SK-N-SH treated with all-trans-retinoic acid at 6 μM for 48 hours (cell line): ENCODE measurements around the gene CTNND2.

ENCODE experiments used
- ATAC-seq: fragments of 200-7000 bp; cut with Tn5 transposase; 3 replicates; pipeline ENCODE4 v1.9.1; 2020; ENCODE audit warnings: mild to moderate bottlenecking, moderate library complexity
- BACH2 ChIP-seq: fragments of 250-450 bp; sonication (Bioruptor Pico); IDR thresholded peaks from 2 replicates; pipeline ENCODE4 v1.9.0; 2021; ENCODE audit warnings: mild to moderate bottlenecking, borderline replicate concordance
- CREB5 ChIP-seq: fragments of 250-450 bp; sonication (Bioruptor Pico); IDR thresholded peaks from 2 replicates; pipeline ENCODE4 v1.5.1; 2020; ENCODE audit warnings: low read depth, mild to moderate bottlenecking, moderate library complexity
- CSDC2 ChIP-seq: fragments of 250-450 bp; sonication (Bioruptor Pico); IDR thresholded peaks from 2 replicates; pipeline ENCODE4 v1.5.0; 2020; ENCODE audit warnings: mild to moderate bottlenecking, moderate library complexity
- CSRNP3 ChIP-seq: fragments of 250-450 bp; sonication (Bioruptor Pico); IDR thresholded peaks from 2 replicates; pipeline ENCODE4 v1.5.1; 2021; ENCODE audit warnings: mild to moderate bottlenecking, moderate library complexity
- ESRRG ChIP-seq: fragments of 250-450 bp; sonication (Bioruptor Pico); IDR thresholded peaks from 2 replicates; pipeline ENCODE4 v1.6.1; 2021; ENCODE audit warnings: mild to moderate bottlenecking
- GLIS3 ChIP-seq: fragments of 250-450 bp; sonication (Bioruptor Pico); IDR thresholded peaks from 2 replicates; pipeline ENCODE4 v1.5.0; 2020; ENCODE audit warnings: mild to moderate bottlenecking, moderate library complexity
- ISL1 ChIP-seq: fragments of 250-450 bp; sonication (Bioruptor Pico); IDR thresholded peaks from 2 replicates; pipeline ENCODE4 v2.1.2; 2022; ENCODE audit warnings: mild to moderate bottlenecking, moderate library complexity
- OSR1 ChIP-seq: fragments of 250-450 bp; sonication (Bioruptor Pico); IDR thresholded peaks from 2 replicates; pipeline ENCODE4 v1.8.0; 2022; ENCODE audit warnings: moderate library complexity, mild to moderate bottlenecking, inconsistent platforms
- PATZ1 ChIP-seq: fragments of 250-450 bp; sonication (Bioruptor Pico); IDR thresholded peaks from 2 replicates; pipeline ENCODE4 v1.8.0; 2020; ENCODE audit warnings: mild to moderate bottlenecking, moderate library complexity, borderline replicate concordance
- POU6F1 ChIP-seq: fragments of 250-450 bp; sonication (Bioruptor Pico); IDR thresholded peaks from 2 replicates; pipeline ENCODE4 v1.8.0; 2021; ENCODE audit warnings: low read depth, mild to moderate bottlenecking, moderate library complexity, borderline replicate concordance
- PPARA ChIP-seq: fragments of 250-450 bp; sonication (Bioruptor Pico); IDR thresholded peaks from 2 replicates; pipeline ENCODE4 v1.5.0; 2020; ENCODE audit warnings: mild to moderate bottlenecking, borderline replicate concordance
- RARB ChIP-seq: fragments of 250-450 bp; sonication (Bioruptor Pico); IDR thresholded peaks from 2 replicates; pipeline ENCODE4 v1.8.0; 2021; ENCODE audit warnings: mild to moderate bottlenecking, moderate library complexity
- SNAI2 ChIP-seq: fragments of 250-450 bp; sonication (Bioruptor Pico); IDR thresholded peaks from 2 replicates; pipeline ENCODE4 v1.5.0; 2020; ENCODE audit warnings: mild to moderate bottlenecking, moderate library complexity
- TCF4 ChIP-seq: fragments of 250-450 bp; sonication (Bioruptor Pico); IDR thresholded peaks from 2 replicates; pipeline ENCODE4 v1.8.0; 2021; ENCODE audit warnings: mild to moderate bottlenecking, moderate library complexity, borderline replicate concordance
- ZC3H10 ChIP-seq: fragments of 250-450 bp; sonication (Bioruptor Pico); IDR thresholded peaks from 2 replicates; pipeline ENCODE4 v1.5.1; 2021; ENCODE audit warnings: mild to moderate bottlenecking, moderate library complexity
- ZNF565 ChIP-seq: fragments of 450-650 bp; formaldehyde crosslinking; conservative IDR thresholded peaks from 2 replicates; pipeline ENCODE4 v1.5.0; 2020; ENCODE audit warnings: low read depth, mild to moderate bottlenecking, moderate library complexity
- ZNF70 ChIP-seq: fragments of 450-650 bp; formaldehyde crosslinking; IDR thresholded peaks from 2 replicates; pipeline ENCODE4 v1.5.0; 2020; ENCODE audit warnings: mild to moderate bottlenecking, moderate library complexity
- ZNF8 ChIP-seq: fragments of 450-650 bp; formaldehyde crosslinking; IDR thresholded peaks from 2 replicates; pipeline ENCODE4 v1.5.0; 2020; ENCODE audit warnings: mild to moderate bottlenecking, moderate library complexity
- TF ChIP-seq, protein P1 (sequence below): fragments of 250-450 bp; sonication (Bioruptor Pico); IDR thresholded peaks from 2 replicates; pipeline ENCODE4 v1.5.0; 2020; ENCODE audit warnings: mild to moderate bottlenecking, moderate library complexity

CTNND2 gene

GRCh38 chr5:11809407-11809806 is 94.8 kb downstream of the CTNND2 start:
- ATAC-seq, result no peak
- no peak for TF ChIP-seq ZC3H10 (CRISPR knock-in tag)
- TF ChIP-seq, protein P1, sequence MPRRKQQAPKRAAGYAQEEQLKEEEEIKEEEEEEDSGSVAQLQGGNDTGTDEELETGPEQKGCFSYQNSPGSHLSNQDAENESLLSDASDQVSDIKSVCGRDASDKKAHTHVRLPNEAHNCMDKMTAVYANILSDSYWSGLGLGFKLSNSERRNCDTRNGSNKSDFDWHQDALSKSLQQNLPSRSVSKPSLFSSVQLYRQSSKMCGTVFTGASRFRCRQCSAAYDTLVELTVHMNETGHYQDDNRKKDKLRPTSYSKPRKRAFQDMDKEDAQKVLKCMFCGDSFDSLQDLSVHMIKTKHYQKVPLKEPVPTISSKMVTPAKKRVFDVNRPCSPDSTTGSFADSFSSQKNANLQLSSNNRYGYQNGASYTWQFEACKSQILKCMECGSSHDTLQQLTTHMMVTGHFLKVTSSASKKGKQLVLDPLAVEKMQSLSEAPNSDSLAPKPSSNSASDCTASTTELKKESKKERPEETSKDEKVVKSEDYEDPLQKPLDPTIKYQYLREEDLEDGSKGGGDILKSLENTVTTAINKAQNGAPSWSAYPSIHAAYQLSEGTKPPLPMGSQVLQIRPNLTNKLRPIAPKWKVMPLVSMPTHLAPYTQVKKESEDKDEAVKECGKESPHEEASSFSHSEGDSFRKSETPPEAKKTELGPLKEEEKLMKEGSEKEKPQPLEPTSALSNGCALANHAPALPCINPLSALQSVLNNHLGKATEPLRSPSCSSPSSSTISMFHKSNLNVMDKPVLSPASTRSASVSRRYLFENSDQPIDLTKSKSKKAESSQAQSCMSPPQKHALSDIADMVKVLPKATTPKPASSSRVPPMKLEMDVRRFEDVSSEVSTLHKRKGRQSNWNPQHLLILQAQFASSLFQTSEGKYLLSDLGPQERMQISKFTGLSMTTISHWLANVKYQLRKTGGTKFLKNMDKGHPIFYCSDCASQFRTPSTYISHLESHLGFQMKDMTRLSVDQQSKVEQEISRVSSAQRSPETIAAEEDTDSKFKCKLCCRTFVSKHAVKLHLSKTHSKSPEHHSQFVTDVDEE (CRISPR knock-in tag), result no peak

GRCh38 chr5:11803436-11803835 is 100.8 kb downstream of the CTNND2 start:
- ATAC-seq, result no peak
- no peak for TF ChIP-seq ISL1
- no peak for TF ChIP-seq POU6F1 (CRISPR knock-in tag)
- TF ChIP-seq CSRNP3 (CRISPR knock-in tag), result no peak
- TF ChIP-seq ZNF8 (CRISPR knock-in tag), result no peak
- no peak for TF ChIP-seq RARB (CRISPR knock-in tag)
- TF ChIP-seq GLIS3, result no peak
- TF ChIP-seq CREB5 (CRISPR knock-in tag), result no peak
- no peak for TF ChIP-seq SNAI2
- no peak for TF ChIP-seq OSR1 (CRISPR knock-in tag)
- TF ChIP-seq ZNF70 (CRISPR knock-in tag), result no peak
- no peak for TF ChIP-seq ZNF565
- no peak for TF ChIP-seq ESRRG (CRISPR knock-in tag)
- no peak for TF ChIP-seq CSDC2 (CRISPR knock-in tag)
- TF ChIP-seq, all 23 proteins: peak for 0

- no peak for ATAC-seq
- TF ChIP-seq BACH2 (CRISPR knock-in tag), result no peak
- no peak for TF ChIP-seq ESRRG (CRISPR knock-in tag)
- TF ChIP-seq ZNF70 (CRISPR knock-in tag), result no peak
- no peak for TF ChIP-seq CSDC2 (CRISPR knock-in tag)
- TF ChIP-seq PATZ1 (CRISPR knock-in tag), result no peak
- no peak for TF ChIP-seq TCF4 (CRISPR knock-in tag)
- TF ChIP-seq RARB (CRISPR knock-in tag), result no peak
- TF ChIP-seq ZC3H10 (CRISPR knock-in tag), result no peak
- TF ChIP-seq PPARA (CRISPR knock-in tag), result no peak
- TF ChIP-seq GLIS3, result no peak
- no peak for TF ChIP-seq CSRNP3 (CRISPR knock-in tag)
- no peak for TF ChIP-seq ZNF8 (CRISPR knock-in tag)
- TF ChIP-seq, protein P1 (CRISPR knock-in tag), result no peak
Measured at GRCh38 chr5:11801061-11801460, 103.2 kb downstream of the CTNND2 start.
